HG03103 (cell line): ENCODE measurements around the gene LYPD6B.
"Not testable (repeated sequence)": the region's sequence is repeated elsewhere in the genome, so short reads cannot be mapped to it uniquely, and the experiment has no call there.

Experiments used
- ATAC-seq: cut with Tn5 transposase; IDR thresholded peaks from one replicate; pipeline ENCODE4 v1.9.1; 2021; ENCODE audit warnings: low read depth; ENCODE audit not compliant: unreplicated experiment

Gene LYPD6B

GRCh38 chr2:149256877-149257276 is 218.4 kb downstream of the LYPD6B start:
- not testable (repeated sequence) for ATAC-seq

- no peak for ATAC-seq
Measured at GRCh38 chr2:149258531-149258930, 220.0 kb downstream of the LYPD6B start.

GRCh38 chr2:149259136-149259535 is 220.6 kb downstream of the LYPD6B start:
- no peak for ATAC-seq

- ATAC-seq: no peak
Measured at GRCh38 chr2:149261692-149262091, 223.2 kb downstream of the LYPD6B start.
